ENCODE measurements around the gene YIPF4.
A peak's percentile ranks its signal among the peaks of the same experiment; 100 is the strongest.
"Not testable (repeated sequence)": the region's sequence is repeated elsewhere in the genome, so short reads cannot be mapped to it uniquely, and the experiment has no call there.

The YIPF4 gene

DNA sequence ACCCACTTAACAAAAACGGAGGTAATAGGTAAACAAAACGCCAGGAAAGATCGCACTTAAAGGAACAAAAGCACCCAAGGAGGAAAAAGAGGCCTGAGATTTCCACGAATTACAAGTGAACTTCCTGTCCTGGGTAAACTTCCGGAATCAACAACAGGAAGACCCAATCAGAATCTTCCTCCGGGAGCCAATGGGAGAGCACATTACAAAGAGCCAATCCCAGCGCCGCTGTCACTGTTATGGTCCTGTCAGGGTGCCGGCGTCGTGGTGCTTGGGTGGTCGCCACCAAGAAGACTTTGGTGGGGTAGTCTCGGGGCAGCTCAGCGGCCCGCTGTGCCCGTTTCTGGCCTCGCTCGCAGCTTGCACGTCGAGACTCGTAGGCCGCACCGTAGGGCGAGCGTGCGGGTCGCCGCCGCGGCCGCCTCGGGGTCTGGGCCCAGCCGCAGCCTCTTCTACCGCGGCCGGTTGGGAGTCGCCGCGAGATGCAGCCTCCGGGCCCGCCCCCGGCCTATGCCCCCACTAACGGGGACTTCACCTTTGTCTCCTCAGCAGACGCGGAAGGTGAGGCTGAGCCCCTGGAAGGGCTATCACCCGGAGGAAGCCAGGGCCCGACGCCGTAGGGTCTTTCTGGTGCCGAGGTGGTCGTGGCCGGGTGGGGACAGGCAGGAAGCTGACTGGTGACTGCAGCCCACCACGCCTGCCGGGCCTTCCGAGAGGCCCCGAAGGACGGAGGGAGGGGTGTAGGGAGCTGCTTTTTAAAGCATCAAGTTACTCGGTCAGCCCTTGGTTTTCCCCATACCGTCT is at the start of gene YIPF4:
YIPF4 (plus strand) TSS at position 231 of the 804 bp plus-strand sequence; CDS start at position 483, 252 bp downstream.
- DNase-seq (ENCODE audit: low spot score) = peak; percentile 96

DNA sequence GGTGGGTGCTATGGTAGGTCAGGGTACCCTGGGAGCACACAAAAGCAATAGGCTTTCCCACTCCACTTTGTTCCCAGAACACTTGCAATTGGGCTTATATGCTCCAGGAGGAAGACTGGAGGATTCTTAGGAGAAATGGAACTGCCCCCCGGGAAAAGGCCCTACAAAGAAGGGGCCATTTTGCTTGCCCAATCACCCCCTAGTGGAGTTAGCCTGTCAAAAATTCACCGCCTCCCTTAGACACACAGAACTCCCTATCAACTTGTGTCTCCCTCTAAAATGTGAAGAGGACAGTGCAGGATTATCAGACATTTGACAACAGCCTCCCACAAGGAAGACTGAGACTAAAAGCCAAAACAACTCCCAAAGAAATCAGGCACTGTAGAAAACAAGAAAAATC is 49.5 kb upstream of the YIPF4 start:
- DNase-seq (ENCODE audit: low spot score) = no peak

GRCh38 chr2:32229635-32230034 is 48.1 kb upstream of the YIPF4 start:
- DNase-seq (ENCODE audit: low spot score) = no peak

DNA sequence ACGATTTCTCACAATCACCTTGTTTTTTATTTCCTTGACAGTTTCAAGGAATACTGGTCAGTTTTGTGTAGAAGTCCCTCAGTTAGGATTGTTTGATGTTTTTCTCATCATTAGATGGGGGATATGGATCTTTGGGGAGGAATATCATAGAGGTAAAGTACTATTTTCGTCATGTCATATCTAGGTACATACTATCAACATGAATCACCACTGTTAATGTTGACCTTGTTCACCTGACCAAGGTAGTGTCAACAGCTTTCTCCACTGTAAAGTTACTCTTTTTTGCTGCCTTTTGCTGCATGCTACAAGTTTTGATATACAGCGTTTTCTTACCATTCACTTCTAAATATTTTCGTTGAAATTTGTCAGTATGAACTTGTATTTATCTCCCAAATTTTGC is 45.7 kb upstream of the YIPF4 start:
- no peak for DNase-seq (ENCODE audit: low spot score)

GRCh38 chr2:32235315-32235714 is 42.4 kb upstream of the YIPF4 start:
- no peak for DNase-seq (ENCODE audit: low spot score)

- DNase-seq (ENCODE audit: low spot score) = no peak
Measured at GRCh38 chr2:32237488-32237887, 40.2 kb upstream of the YIPF4 start.

DNA sequence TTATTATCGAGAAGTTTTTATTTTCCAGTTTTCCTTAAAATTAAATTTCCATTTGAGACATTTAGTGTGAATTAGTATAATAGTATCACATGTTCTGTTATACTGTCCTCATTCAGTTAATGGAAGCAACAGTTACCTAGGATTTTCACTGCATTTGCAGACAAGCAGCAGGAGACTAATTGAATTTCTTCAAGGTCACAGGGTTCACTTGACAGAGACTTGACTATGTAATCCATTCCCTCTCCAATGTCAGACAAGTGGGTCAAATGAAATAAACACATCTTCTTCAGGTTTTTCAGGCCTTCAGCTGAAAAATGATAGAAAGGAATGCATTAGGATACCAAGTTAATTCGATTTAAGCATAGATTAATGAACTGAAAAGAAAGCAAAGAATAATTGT is 39.7 kb upstream of the YIPF4 start:
- no peak for DNase-seq (ENCODE audit: low spot score)

- no peak for DNase-seq (ENCODE audit: low spot score)
Measured at GRCh38 chr2:32242331-32242730, 35.4 kb upstream of the YIPF4 start.

GRCh38 chr2:32246911-32247310 is 30.8 kb upstream of the YIPF4 start:
- no peak for DNase-seq (ENCODE audit: low spot score)

- no peak for DNase-seq (ENCODE audit: low spot score)
Measured at GRCh38 chr2:32248299-32248698, 29.4 kb upstream of the YIPF4 start.

GRCh38 chr2:32249731-32250236 is 27.9 kb upstream of the YIPF4 start:
- no peak for DNase-seq (ENCODE audit: low spot score)

- DNase-seq (ENCODE audit: low spot score) = no peak
Measured at GRCh38 chr2:32250290-32250689, 27.4 kb upstream of the YIPF4 start.

- no peak for DNase-seq (ENCODE audit: low spot score)
Measured at GRCh38 chr2:32258242-32258641, 19.5 kb upstream of the YIPF4 start.

- DNase-seq (ENCODE audit: low spot score) = no peak
Measured at GRCh38 chr2:32260376-32260775, 17.3 kb upstream of the YIPF4 start.

DNA sequence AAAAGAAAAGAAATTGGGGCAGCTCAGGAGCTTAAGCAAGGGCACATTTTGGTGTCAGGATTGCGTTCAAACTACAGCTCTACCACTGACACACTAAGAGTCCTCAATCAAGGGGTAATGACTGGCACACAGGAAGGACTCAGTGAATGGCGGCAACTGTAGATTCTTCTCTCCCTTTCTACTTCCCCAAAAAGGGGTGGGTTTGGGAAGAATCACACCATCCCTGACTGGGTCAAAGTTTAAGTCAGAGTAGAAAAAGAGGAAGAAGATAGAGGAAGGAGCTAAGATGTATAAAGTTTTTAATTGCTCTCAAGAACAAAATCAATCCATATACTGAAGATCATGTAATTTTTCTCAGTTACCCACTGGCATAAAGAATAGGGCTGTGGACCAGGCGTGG is 15.6 kb upstream of the YIPF4 start:
- DNase-seq (ENCODE audit: low spot score) = no peak

- DNase-seq (ENCODE audit: low spot score) = peak; percentile 75
Measured at GRCh38 chr2:32264422-32265105, 13.1 kb upstream of the YIPF4 start, which contains the start of gene NLRC4. TSS of gene NLRC4 (minus strand) at chr2:32264886. CDS start at chr2:32256775, 8,111 bp downstream.

DNA sequence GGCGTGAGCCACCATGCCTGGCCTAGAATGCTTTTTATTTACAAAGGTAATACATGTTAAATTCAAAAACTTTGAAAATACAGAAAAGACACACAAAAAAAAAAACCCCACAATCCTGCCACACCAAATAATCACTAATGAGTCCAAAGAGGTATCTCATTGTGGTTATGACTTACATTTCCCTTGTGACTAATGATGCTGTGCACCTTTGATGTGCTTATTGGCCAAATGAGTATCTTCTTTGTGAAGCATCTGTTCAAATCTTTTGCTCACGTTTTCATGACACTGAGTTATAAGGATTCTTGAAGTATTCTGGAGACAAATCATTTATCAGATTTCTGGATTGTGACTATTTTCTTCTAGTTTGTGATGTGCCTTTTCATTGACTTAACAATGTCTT is 6.6 kb upstream of the YIPF4 start:
- DNase-seq (ENCODE audit: low spot score) = no peak

GRCh38 chr2:32272279-32272678 is 5.4 kb upstream of the YIPF4 start:
- DNase-seq (ENCODE audit: low spot score) = no peak

DNA sequence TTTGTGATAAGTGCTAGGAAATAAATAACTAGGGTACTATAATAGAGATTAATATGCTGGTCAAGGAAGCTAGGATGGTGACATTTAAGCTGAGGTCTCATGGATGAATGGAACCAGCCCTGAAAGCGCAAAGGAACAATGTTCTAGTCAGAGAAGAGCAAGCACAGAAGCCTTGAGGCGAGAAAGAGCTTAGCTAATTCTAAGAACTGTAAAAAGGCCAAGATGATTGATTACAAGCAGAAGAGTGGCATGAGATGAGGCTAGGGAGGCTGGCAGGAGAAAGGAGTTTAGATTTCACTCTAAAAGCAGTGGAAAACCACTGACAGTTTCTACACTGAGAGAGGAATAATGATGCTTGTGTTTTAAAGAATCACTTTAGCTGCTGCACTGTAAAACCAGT is 3.4 kb upstream of the YIPF4 start:
- DNase-seq (ENCODE audit: low spot score) = no peak

DNA sequence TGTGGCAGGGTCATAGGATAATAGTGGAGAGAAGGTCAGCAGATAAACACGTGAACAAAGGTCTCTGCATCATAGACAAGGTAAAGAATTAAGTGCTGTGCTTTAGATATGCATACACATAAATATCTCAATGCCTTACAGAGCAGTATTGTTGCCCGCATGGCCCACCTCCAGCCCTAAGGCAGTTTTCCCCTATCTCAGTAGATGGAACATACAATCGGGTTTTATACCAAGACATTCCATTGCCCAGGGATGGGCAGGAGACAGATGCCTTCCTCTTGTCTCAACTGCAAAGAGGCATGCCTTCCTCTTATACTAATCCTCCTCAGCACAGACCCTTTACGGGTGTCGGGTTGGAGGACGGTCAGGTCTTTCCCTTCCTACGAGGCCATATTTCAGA is 1.9 kb upstream of the YIPF4 start:
- DNase-seq (ENCODE audit: low spot score) = not testable (repeated sequence)

GRCh38 chr2:32277363-32277673 is 386 bp upstream of the YIPF4 start:
- DNase-seq (ENCODE audit: low spot score) = no peak

DNA sequence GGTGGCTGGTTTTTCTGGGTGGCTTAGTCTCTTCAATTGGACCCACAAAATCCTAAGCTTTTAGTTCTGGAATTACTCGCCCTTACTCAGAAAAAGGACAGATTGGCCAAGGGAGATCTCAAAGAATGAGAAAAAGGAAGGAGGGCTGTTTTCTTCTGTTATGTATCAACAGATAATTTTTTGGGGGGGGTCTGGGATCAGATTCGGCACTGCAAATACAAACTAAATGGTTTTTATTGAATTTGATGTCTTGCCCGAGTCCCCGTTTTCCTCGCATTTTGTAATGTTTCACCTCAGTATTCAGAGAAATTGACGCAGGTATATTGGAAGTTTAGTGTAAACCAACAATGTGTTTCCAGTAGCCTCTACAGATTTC is 762 bp downstream of the YIPF4 start:
- no peak for DNase-seq (ENCODE audit: low spot score)

DNA sequence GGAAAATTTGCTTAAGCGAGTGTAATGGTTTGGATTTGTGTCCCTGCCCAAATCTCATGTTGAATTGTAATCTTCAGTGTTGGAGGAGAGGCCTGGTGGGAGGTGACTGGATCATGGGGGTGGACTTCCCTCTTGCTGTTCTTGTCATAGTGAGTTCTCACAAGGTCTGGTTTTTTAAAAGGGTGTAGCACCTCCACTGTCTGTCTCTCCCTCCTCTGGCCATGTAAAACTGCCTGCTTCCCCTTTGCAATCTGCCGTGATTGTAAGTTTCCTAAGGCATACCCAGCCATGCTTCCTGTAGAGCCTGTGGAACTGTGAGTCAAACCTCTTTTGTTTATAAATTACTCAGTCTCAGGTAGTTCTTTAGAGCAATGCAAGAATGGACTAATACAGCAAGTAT is 6.6 kb downstream of the YIPF4 start:
- DNase-seq (ENCODE audit: low spot score) = no peak

All from NAMALWA (cell line).